Activated T-cell treated with anti-CD3 and anti-CD28 coated beads for 1 hour (primary cell): ENCODE results near the gene DIAPH3.

ENCODE experiments used
- DNase-seq: peaks from one replicate; pipeline ENCODE4 v3.0.0-alpha.2; 2020; ENCODE audit warnings: low read depth

Gene DIAPH3

GRCh38 chr13:59774491-59774971 lies 389.2 kb downstream of the DIAPH3 start:
- DNase-seq = no peak

- DNase-seq = no peak
Observed at GRCh38 chr13:59771272-59771671, 392.5 kb downstream of the DIAPH3 start.

GRCh38 chr13:59770451-59770850 lies 393.3 kb downstream of the DIAPH3 start:
- DNase-seq = no peak

- no peak for DNase-seq
Observed at GRCh38 chr13:59766236-59766635, 397.5 kb downstream of the DIAPH3 start.

- no peak for DNase-seq
Observed at GRCh38 chr13:59755632-59756290, 408.0 kb downstream of the DIAPH3 start.

- no peak for DNase-seq
Observed at GRCh38 chr13:59754411-59754810, 409.3 kb downstream of the DIAPH3 start.

GRCh38 chr13:59750860-59751259 lies 412.9 kb downstream of the DIAPH3 start:
- DNase-seq = no peak

- no peak for DNase-seq
Observed at GRCh38 chr13:59748046-59748445, 415.7 kb downstream of the DIAPH3 start.

- no peak for DNase-seq
Observed at GRCh38 chr13:59747529-59747928, 416.2 kb downstream of the DIAPH3 start.

GRCh38 chr13:59746291-59746962 lies 417.3 kb downstream of the DIAPH3 start:
- DNase-seq = no peak

GRCh38 chr13:59745392-59745788 lies 418.3 kb downstream of the DIAPH3 start:
- no peak for DNase-seq

GRCh38 chr13:59744747-59745391 lies 418.9 kb downstream of the DIAPH3 start:
- no peak for DNase-seq

- no peak for DNase-seq
Observed at GRCh38 chr13:59743195-59743594, 420.5 kb downstream of the DIAPH3 start.

- no peak for DNase-seq
Observed at GRCh38 chr13:59742467-59742866, 421.3 kb downstream of the DIAPH3 start.

GRCh38 chr13:59738921-59739320 lies 424.8 kb downstream of the DIAPH3 start:
- DNase-seq = no peak

- DNase-seq = no peak
Observed at GRCh38 chr13:59734393-59734792, 429.3 kb downstream of the DIAPH3 start.

- DNase-seq = no peak
Observed at GRCh38 chr13:59733744-59734143, 430.0 kb downstream of the DIAPH3 start.

GRCh38 chr13:59730026-59730425 lies 433.7 kb downstream of the DIAPH3 start:
- no peak for DNase-seq

- DNase-seq = no peak
Observed at GRCh38 chr13:59728896-59729545, 434.7 kb downstream of the DIAPH3 start.

GRCh38 chr13:59721926-59722910 lies 441.5 kb downstream of the DIAPH3 start:
- no peak for DNase-seq

GRCh38 chr13:59715611-59716010 lies 448.1 kb downstream of the DIAPH3 start:
- no peak for DNase-seq
